DMS153 (cell line): ENCODE data around the gene FCN1.

Experiments
- DNase-seq: peaks from one replicate; lab custom pipeline; 2025; lab: John Stamatoyannopoulos, UW

The FCN1 gene

DNA sequence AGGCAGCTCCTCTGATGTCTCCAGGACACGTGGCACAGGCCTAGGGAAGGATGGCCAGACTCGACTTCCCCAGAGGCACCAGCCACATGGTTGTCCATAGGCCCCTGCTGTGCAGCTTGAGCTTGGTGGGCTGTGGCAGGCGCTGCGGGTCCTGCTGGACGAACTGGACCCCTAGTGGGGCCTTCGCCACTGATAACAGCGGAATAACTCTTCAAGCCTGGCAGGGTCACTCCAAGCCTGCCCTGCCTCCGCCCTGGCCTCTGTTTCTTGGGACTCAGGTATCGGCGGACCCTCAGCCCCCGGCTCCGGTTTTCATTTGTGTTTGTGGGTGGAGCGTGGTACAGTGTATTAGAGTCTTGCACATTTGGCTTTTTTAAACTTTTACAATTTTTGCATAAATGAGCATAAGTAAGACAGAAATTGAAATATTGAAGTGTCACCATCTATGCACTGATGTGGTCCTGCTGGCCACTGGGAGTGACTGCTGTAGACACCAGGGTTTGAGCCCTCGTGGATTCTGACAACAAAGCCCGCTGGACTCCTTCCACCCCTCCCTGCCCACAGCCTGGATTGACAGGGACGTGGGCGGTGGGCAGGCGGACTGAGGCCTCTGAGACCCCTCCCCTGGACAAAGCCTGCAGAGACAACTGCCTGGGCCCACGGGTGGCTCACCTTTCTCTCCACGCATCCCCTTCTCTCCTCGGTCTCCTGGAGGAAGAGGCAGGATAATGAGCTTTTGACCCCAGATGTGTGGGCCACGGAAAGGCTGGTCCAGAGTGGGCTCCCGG is 3.8 kb downstream of the FCN1 start:
- no peak for DNase-seq

DNA sequence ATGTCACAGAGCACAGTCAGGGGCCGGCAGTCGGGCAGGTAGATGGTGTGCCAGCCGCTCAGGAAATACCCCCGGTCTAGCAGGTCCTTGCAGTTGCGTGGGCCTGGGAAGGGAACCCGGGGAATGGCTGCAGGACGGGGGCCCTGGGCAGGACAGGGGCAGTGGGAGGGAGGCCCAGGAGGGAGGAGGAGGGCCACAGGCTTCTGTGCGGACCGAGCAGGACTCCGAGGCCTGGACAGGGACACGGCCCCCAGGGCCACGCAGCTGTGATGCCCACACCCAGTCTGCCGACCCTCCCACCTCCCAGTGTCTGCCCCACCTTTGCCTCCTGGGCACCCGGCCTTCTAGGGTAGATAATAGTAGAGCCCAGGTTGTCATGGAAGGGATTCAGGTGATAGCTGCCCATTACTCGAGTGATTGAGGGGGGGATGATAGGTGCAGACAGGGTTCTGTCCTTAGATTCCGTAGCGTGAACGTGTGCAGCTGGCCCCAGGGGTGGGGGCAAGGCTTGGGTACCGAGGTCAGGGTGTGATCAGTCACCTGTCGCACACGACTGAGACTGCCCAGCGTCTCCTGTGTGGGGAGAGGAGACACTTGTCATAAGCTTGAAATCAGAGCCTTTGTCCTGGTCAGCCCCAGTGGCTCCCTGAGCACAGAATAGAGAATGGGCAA is 4.5 kb downstream of the FCN1 start:
- no peak for DNase-seq

GRCh38 chr9:134912126-134912840 is 5.4 kb downstream of the FCN1 start:
- DNase-seq = no peak

GRCh38 chr9:134909511-134910481 is 7.9 kb downstream of the FCN1 start:
- no peak for DNase-seq

GRCh38 chr9:134908524-134909309 is 9.0 kb downstream of the FCN1 start:
- DNase-seq = no peak

DNA sequence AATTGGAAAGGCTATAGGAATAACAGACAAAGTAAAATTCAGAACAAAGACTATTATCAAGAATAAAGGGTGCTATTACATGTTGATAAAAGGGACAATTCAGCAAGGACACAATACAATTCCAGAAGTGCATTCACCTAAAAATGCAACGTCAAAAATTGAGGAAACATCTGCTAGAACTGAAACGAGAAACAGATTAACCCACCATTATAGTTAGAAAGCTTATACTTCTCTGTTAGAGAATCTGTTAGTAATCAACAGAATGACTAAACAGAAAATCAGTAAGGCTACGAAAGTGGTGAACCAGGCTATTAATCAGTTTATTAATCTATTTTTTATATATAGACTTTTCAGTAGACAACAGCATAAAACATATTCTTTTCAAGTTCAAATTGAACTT is 14.8 kb downstream of the FCN1 start:
- no peak for DNase-seq

- DNase-seq = no peak
Measured at GRCh38 chr9:134899818-134900217, 17.9 kb downstream of the FCN1 start.

GRCh38 chr9:134899168-134899567 is 18.5 kb downstream of the FCN1 start:
- no peak for DNase-seq

GRCh38 chr9:134898319-134898718 is 19.4 kb downstream of the FCN1 start:
- no peak for DNase-seq

- no peak for DNase-seq
Measured at GRCh38 chr9:134897584-134898170, 20.0 kb downstream of the FCN1 start.

DNA sequence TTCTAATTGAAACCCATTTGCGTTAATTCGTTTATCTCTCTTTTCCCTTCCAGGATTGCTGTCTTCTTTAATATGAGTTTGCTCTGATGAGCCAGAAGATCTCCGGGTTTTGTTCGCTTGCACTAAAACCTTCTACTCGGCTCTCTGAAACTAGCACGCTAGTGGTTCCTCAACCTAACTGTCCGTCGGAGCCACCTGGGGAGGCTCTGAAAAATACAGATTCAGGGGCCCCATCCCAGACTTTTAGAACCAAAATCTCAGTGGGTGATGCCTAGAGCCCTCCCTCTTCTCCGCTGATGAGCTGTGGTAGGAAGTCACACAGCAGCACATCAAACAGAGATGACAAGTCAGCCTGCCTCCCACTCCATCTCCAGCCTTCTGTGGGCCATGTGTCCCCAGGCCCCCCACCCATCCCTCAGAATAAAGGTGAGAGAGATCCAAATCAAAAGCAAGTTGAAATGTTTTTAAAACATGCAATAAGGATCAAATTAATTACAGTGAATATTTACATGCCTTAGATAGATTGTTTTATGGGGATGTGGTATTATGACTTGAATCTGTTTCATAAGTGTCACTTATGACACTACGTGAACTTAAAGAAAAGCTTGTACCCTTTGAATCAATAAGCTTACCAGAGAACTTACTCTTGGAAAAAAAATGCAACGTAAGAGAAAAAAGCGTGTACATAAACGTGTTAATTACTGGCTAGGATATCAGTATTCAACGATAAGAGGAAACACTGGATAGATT is 20.7 kb downstream of the FCN1 start:
- DNase-seq = no peak

DNA sequence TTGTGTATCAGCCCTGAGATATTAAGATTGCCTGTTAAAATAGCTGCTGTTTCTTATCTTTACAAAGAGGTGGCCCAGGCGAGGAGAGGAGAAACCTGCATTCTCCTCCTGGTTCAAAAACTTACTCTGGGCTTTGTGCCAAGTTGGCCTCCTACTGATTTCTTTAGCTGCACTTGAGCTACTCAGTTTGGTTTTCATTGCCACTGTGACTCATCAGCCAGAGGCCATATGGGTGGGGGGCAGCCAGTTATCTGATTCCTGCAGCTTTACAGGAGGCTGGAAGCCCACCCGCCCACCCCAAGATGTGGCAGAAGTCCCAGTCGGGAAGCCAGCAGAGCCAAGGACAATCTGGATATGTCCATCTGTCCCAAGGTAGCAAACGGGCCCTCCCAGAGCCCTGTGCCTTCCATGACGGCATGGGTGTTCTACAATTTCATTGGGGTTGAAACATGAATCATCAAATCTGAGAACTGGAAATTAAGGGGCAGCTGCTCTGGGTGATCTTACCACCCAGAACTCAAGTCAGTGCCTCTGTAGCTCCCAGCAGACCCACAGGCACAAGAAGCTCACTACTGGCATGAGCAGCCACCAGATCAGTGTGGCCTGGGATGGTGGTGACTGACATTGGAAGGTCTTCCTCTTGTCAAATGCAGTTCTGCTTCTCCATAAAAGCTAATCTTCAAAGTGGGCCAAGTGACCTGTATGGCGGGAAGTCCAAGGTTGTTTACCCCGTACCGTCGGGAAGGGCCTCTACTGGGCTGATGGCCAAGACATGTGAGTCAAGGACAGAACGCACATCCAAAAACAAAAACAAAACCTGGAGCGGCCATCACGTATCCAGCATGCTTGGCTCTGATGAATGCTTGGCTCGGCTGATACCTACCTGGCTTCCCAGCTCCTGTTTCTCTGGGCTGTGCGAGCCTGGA is 21.5 kb downstream of the FCN1 start:
- no peak for DNase-seq

- DNase-seq = no peak
Measured at GRCh38 chr9:134895567-134895907, 22.2 kb downstream of the FCN1 start.

DNA sequence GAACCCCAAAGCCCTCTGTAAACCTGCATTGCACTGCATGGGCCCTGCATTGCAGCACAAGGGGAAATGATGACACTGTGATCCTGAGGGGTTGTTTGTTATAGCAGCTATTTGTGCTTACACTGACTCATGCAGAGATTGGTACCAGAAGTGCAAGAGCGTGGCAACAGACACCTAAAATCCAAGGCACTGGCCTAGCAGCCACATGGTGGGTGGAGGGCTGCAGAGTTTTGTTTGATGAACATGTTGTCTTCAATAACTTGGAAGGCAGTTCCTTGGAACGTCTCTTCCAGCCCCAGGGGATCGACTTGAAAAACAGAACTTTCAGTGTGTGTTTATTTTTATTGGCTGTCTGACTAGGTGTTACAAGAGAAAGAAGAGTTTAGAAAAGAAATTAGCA is 22.6 kb downstream of the FCN1 start:
- no peak for DNase-seq

DNA sequence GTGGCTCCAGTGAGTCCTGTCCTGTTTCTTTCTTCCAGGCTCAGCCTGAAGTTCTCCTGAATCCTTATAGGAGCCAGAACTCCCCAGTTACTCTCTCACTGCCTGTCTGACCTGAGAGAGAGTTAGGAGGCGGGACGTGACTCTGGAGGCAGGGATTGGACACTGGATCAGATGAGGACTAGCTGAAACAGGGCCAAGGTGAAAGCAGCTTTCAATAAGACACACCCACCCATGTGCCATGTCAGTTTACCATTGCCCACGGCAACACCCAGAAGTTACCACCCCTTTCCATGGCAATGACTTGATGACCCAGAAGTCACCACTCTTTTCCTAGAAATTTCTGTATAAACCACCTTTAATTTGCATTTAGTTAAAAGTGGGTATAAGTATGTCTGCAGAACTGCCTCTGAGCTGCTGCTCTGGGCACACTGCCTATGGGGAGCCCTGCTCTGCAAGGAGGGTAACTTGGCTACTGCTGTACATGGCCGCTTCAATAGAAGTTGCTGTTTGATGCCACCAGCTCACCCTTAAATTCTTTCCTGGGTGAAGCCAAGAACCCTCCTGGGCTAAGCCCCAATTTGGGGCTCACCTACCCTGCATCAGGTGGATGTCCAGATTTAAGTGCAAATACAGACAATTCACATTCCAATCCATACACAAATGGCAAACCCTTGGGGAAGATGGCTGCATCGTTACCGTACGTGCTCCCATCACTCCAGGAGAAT is 23.4 kb downstream of the FCN1 start:
- no peak for DNase-seq

DNA sequence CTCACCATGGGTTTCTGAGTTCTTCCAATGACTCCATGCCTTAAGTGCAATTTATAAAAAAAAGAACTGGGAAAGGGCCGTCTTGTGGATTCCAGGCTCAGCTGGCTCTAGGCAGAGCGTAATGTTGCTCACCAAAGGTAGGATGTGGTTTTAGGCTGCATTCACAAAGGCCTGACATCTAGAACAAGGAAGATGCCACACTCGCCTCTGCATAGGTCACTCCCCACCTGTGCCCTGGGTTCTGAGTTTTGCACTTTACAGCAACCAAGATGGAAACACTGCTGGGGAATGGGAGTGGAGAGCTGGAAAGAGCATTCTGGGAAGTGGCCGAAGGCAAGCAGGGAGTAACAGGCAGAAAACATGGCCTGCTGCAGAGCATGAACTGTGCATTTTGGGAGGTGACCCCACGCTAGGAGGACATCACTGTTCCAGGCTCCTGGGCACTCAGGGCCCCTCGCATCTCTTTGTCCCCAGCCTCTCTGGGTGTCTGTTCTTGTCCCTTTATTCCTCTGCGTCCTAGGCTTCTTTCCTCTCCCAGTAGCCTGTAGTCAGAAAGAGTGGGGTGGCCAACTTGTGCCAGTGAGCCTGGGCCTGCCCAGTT is 24.8 kb downstream of the FCN1 start:
- no peak for DNase-seq

- no peak for DNase-seq
Measured at GRCh38 chr9:134892221-134892620, 25.5 kb downstream of the FCN1 start.

- DNase-seq = no peak
Measured at GRCh38 chr9:134891713-134892112, 26.0 kb downstream of the FCN1 start.
